HepG2 (cell line): ENCODE data around the gene SERPINA9. TPM values are rescaled to one million over a fixed set of nuclear protein-coding genes. Genes with fewer than 3 reads are reported as not detected.
A peak's percentile ranks its signal among the peaks of the same experiment; 100 is the strongest.
"Not testable (repeated sequence)": the region's sequence is repeated elsewhere in the genome, so short reads cannot be mapped to it uniquely, and the experiment has no call there.

Experiments
- ATAC-seq: fragments of 200-7000 bp; cut with Tn5 transposase; 3 replicates; pipeline ENCODE4 v1.9.1; 2020; ENCODE audit warnings: mild to moderate bottlenecking, moderate library complexity
- BruUV-seq: library from RNA; stranded (reverse); fragments of 400-500 nt; replicated peaks from 2 replicates; lab custom pipeline; 2021; lab: Mats Ljungman, UMichigan
- CTCF ChIA-PET: fragments of 300-600 bp; formaldehyde crosslinking; extraction: SDS; loops from one replicate; lab custom pipeline; 2021; ENCODE audit warnings: low total read pairs, inconsistent platforms, low intra/inter-chr PET ratio; lab: Yijun Ruan, JAX
- POLR2A ChIA-PET: fragments of 350-600 bp; sonication (Branson Sonifier 250); formaldehyde crosslinking; loops from one replicate; lab custom pipeline; 2020; ENCODE audit warnings: antibody characterized with exemption, inconsistent platforms; lab: Yijun Ruan, JAX
- DNase-seq: peaks from one replicate; pipeline ENCODE4 v3.0.0-alpha.2; 2015; ENCODE audit warnings: low spot score
- FAIRE-seq: peaks from 3 replicates; lab custom pipeline; 2011; peaks lifted over from hg19 to GRCh38; lab: Jason Lieb, UNC
- H2AFZ ChIP-seq: one replicate; pipeline ENCODE4 v1.6.1; 2011; ENCODE audit warnings: low read length, inconsistent platforms
- H3K27ac ChIP-seq: fragments of 300-600 bp; 3 replicates; pipeline ENCODE4 v1.8.0; 2011; ENCODE audit warnings: mixed run types, mild to moderate bottlenecking, mixed read lengths, low read length, inconsistent platforms; ENCODE audit not compliant: insufficient read depth; ENCODE audit errors: extremely low read length
- H3K27me3 ChIP-seq, 2 experiments: fragments of 200-600 bp in 1 of 2; 2 replicates in 1 of 2; 3 replicates in 1 of 2; pipeline versions ENCODE4 v1.6.0 to v1.8.0; 2011; ENCODE audit warnings: low read length in 2 of 2, mild to moderate bottlenecking in 2 of 2, moderate library complexity in 2 of 2, inconsistent platforms in 1 of 2; ENCODE audit not compliant: insufficient read depth in 2 of 2, control insufficient read depth in 1 of 2
- H3K36me3 ChIP-seq, 2 experiments: fragments of 200-600 bp in 1 of 2; replicated peaks in 1 of 2; 2 replicates in 1 of 2; 3 replicates in 1 of 2; pipeline versions ENCODE4 v1.5.1 to v1.8.0; 2011; ENCODE audit warnings: low read length in 2 of 2, inconsistent platforms in 1 of 2; ENCODE audit not compliant: insufficient read depth in 2 of 2, control insufficient read depth in 1 of 2
- H3K4me1 ChIP-seq: 2 replicates; pipeline ENCODE4 v1.5.1; 2012; ENCODE audit warnings: low read length, inconsistent platforms; ENCODE audit not compliant: insufficient read depth
- H3K4me2 ChIP-seq: 2 replicates; pipeline ENCODE4 v1.6.0; 2011; ENCODE audit warnings: low read depth, low read length, inconsistent platforms
- H3K4me3 ChIP-seq, 3 experiments: fragments of 200-600 bp in 1 of 3; sonication (generic), shearing (Covaris generic) in 1 of 3; replicated peaks in 1 of 3; 2 replicates each; pipeline ENCODE4 v1.5.1; 2011 to 2016; ENCODE audit warnings: low read length in 3 of 3, inconsistent platforms in 2 of 3, low read depth in 2 of 3, mild to moderate bottlenecking in 2 of 3, control low read depth in 1 of 3, mixed read lengths in 1 of 3; ENCODE audit not compliant: insufficient read depth in 1 of 3
- H3K79me2 ChIP-seq: one replicate; pipeline ENCODE4 v1.6.1; 2011; ENCODE audit warnings: low read length, inconsistent platforms; ENCODE audit not compliant: insufficient read depth
- H3K9ac ChIP-seq: 2 replicates; pipeline ENCODE4 v1.6.0; 2011; ENCODE audit warnings: mild to moderate bottlenecking, low read depth, low read length, inconsistent platforms; ENCODE audit not compliant: insufficient read depth
- H3K9me3 ChIP-seq: 2 replicates; pipeline ENCODE4 v1.5.1; 2012; ENCODE audit warnings: mild to moderate bottlenecking, low read length
- H4K20me1 ChIP-seq: 2 replicates; pipeline ENCODE4 v1.6.0; 2011; ENCODE audit warnings: inconsistent platforms, mild to moderate bottlenecking, low read length, moderate library complexity; ENCODE audit not compliant: insufficient read depth
- CEBPB ChIP-seq: IDR thresholded peaks from 2 replicates; pipeline ENCODE4 v1.6.1; 2011; ENCODE audit warnings: low read depth, low read length, improper control_type of control experiment, borderline replicate concordance
- GZF1 ChIP-seq: sonication (generic); formaldehyde crosslinking; IDR thresholded peaks from 2 replicates; pipeline ENCODE4 v1.5.1; 2020; ENCODE audit warnings: mild to moderate bottlenecking, missing genetic modification reagents
- SKI ChIP-seq: fragments of 450-650 bp; IDR thresholded peaks from one replicate; pipeline ENCODE4 v1.6.1; 2018; ENCODE audit warnings: mild to moderate bottlenecking; ENCODE audit not compliant: partially characterized antibody
- THAP9 ChIP-seq: sonication (generic); formaldehyde crosslinking; IDR thresholded peaks from 2 replicates; pipeline ENCODE4; 2020; ENCODE audit warnings: missing genetic modification reagents, mild to moderate bottlenecking, borderline replicate concordance
- ZSCAN20 ChIP-seq: sonication (generic); formaldehyde crosslinking; IDR thresholded peaks from 2 replicates; pipeline ENCODE4 v1.4.0; 2020; ENCODE audit warnings: missing genetic modification reagents, mild to moderate bottlenecking, borderline replicate concordance
- WGBS: methylation state at CpG from one replicate; pipeline ENCODE4 v1.1.6; 2017; ENCODE audit warnings: low lambda C conversion rate; 5-methylcytosine and 5-hydroxymethylcytosine counted together
- in situ Hi-C: cut with HindIII; loops from 2 replicates; pipeline ENCODE4 v1.10.0; 2017; ENCODE audit warnings: low pct_unique_long_range_greater_than_20kb; ENCODE audit not compliant: extremely low pct_ligation_motif_present
- intact Hi-C: fragments of 100-400 bp; cut with micrococcal nuclease; formaldehyde crosslinking; loops from one replicate; pipeline ENCODE4 v1.10.0; 2022; ENCODE audit not compliant: unreplicated experiment
- polyA plus RNA-seq, 8 experiments: library from polyadenylated mRNA; depleted of rRNA in 3 of 8; stranded (reverse) in 7 of 8; unstranded in 1 of 8; fragments of >200 nt; fragmentation: Illumina TruSeq in 4 of 8; extraction: Trizol in 4 of 8; gene quantifications; 2 replicates each; pipeline versions ENCODE4 v1.2.1 to v1.2.3, GENCODE V29; 2011 to 2016; ENCODE audit warnings: low read depth in 4 of 8, missing spikeins in 1 of 8, mixed read lengths in 1 of 8; ENCODE audit not compliant: insufficient read depth in 1 of 8
- total RNA-seq, 5 experiments: library from RNA; depleted of rRNA; stranded (reverse); fragments of >200 nt; fragmentation: Illumina TruSeq; extraction: Trizol; gene quantifications; 2 replicates each; pipeline ENCODE4 v1.2.3, GENCODE V29; 2016; ENCODE audit warnings: low read depth in 1 of 5

Gene SERPINA9
- total and polyA plus RNA-seq, 2 of the 13 experiments (the other 11 are each of a cell fraction or from before 2014, with no cell fraction given) = 0.21 TPM; not detected in 1

GRCh38 chr14:94510481-94510880 lies 34.5 kb upstream of the SERPINA9 start:
- in situ Hi-C loops, ATAC-seq, H3K9ac ChIP-seq, intact Hi-C loops, H3K27me3 ChIP-seq, BruUV-seq, H3K4me2 ChIP-seq, H3K4me3 ChIP-seq, H4K20me1 ChIP-seq, H3K27ac ChIP-seq, CTCF ChIA-PET, POLR2A ChIA-PET, H3K9me3 ChIP-seq, H2AFZ ChIP-seq, H3K79me2 ChIP-seq, H3K36me3 ChIP-seq, FAIRE-seq, DNase-seq: not testable (repeated sequence)
- H3K4me1 ChIP-seq = peaks cover 33% of the 10 kb centered on the region
- WGBS = 59% methylated on average over 2 of the region's 2 CpGs
- TF ChIP-seq CEBPB = peak; percentile 58

DNA sequence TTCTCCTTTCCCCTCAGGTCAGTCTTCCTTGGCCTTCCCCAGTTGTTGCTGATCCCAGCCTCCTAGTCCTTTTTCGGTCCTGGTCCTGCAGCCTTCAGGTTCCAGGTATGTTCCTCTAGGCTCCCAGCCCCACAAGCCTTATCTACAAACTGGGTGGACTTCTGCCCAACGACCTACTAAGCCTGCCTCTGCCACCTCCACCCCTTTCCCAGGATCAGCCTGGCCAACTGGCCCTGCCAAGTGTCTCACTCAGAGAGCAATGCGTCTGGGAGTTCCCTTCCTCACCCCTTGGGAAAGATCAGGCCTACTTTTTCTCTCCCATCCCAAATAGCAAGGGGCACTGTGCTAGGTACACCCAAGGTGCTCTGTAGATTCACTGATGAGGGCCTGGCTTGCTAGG lies 33.4 kb upstream of the SERPINA9 start, which contains the start of gene SERPINA12:
TSS of gene SERPINA12 (minus strand) at position 114 of the 400 bp plus-strand sequence. CDS start 11,072 bp downstream, outside the sequence.
- no TSS peak for BruUV-seq
- DNase-seq (no peak), FAIRE-seq (no peak), ATAC-seq (no peak)
- ChIA-PET POLR2A (no interaction called here), CTCF (no interaction called here)
- TF ChIP-seq SKI = no peak
- TF ChIP-seq ZSCAN20 (CRISPR knock-in tag) = no peak
- TF ChIP-seq GZF1 (CRISPR knock-in tag) = no peak
- TF ChIP-seq THAP9 (CRISPR knock-in tag) = no peak
- Histone ChIP-seq H3K9ac (no peak within 1 kb of the TSS), H4K20me1 (no peaks in the 10 kb centered on the region), H3K4me2 (no peak within 1 kb of the TSS), H3K36me3 (no peaks in the 10 kb centered on the region), H3K4me1 (peaks cover 22% of the 10 kb centered on the region), H3K27me3 (no peaks in the 10 kb centered on the region), H3K9me3 (no peaks in the 10 kb centered on the region), H2AFZ (no peak within 1 kb of the TSS), H3K27ac (no peak within 1 kb of the TSS), H3K4me3 (no peak within 1 kb of the TSS), H3K79me2 (no peaks in the 10 kb centered on the region)
- in situ Hi-C loops (no loop called here), intact Hi-C loops (loop anchor here (5.0 kb wide), 1 partner anchor 33 kb away; no protein-coding TSS in a partner anchor)
- 53% methylated on average over 3 of the region's 3 CpGs for WGBS
